ENCODE measurements around the gene TULP1.
"Not testable (repeated sequence)": the region's sequence is repeated elsewhere in the genome, so short reads cannot be mapped to it uniquely, and the experiment has no call there.

The TULP1 gene

GRCh38 chr6:35512740-35513139 lies at the start of gene TULP1:
Gene TULP1 (minus strand): TSS chr6:35512896. CDS start chr6:35512858, 38 bp downstream.
- no peak for DNase-seq (ENCODE audit: low read depth in 3 of 3)

DNA sequence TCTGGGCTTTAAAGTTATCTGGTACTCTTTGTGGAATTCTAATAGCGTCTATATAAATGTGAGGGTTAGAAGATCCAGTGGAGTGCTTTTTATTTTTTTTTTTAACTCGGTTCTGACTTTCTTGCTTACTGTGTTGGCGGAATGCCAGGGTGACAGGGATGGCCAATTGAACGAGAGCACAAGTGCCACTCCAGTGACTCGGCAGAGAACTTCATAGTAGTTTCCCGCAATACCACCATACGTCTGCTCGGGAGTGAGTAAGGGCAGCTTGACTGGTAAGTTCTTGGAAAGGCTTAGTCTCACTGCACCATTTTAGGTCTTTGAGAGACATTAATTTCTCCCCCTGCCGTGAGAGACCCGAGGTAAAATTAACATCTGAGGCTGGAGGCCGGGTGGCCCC lies 49.4 kb upstream of the TULP1 start:
- DNase-seq (ENCODE audit: low read depth in 3 of 3) = no peak

- no peak for DNase-seq (ENCODE audit: low read depth in 3 of 3)
These were observed 48.4 kb upstream of the TULP1 start for GRCh38 chr6:35561113-35561512.

- DNase-seq (ENCODE audit: low read depth in 3 of 3) = no peak
These were observed 45.9 kb upstream of the TULP1 start for GRCh38 chr6:35558571-35558970.

- DNase-seq (ENCODE audit: low read depth in 3 of 3) = no peak
These were observed 44.5 kb upstream of the TULP1 start for GRCh38 chr6:35557239-35557638.

DNA sequence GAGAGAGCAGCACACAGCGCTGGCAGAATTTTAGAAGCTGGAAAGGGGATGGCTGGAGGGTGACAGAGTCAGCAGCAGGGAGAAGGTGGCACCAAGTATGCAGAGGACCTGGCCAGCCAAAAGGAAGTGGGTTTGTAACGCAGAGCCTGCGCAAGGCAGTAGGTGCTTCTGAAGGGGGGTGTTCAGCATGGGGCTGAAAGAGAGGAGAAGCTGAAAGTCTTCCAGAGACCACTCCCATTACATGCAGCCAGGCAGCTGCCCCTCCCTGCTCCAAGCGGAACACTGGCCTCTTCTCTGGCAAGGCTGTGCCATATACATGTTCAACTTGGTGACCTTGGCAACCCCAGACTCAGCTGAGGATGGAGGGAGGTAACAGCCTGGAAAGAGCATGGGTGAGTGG lies 42.1 kb upstream of the TULP1 start:
- DNase-seq (ENCODE audit: low read depth in 3 of 3) = no peak

DNA sequence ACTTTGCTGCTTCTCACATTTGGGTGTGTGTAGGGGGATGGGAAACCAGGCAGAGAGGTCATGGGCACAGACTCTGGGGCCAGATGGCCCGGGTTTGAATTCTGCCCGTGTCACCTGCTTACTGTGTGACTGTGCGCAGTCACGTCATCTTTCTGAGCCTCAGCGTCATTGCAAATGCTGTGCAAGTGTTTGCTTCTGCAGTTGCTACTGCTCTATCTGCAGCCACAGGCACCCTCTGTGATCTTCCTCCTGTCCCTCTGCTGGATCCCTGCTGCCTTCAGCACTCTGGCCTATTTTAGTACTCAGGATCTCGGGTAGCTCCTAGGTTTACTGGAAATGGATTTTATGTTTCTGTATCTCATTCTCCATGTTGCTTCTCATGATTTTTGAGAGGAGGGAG lies 40.6 kb upstream of the TULP1 start:
- no peak for DNase-seq (ENCODE audit: low read depth in 3 of 3)

DNA sequence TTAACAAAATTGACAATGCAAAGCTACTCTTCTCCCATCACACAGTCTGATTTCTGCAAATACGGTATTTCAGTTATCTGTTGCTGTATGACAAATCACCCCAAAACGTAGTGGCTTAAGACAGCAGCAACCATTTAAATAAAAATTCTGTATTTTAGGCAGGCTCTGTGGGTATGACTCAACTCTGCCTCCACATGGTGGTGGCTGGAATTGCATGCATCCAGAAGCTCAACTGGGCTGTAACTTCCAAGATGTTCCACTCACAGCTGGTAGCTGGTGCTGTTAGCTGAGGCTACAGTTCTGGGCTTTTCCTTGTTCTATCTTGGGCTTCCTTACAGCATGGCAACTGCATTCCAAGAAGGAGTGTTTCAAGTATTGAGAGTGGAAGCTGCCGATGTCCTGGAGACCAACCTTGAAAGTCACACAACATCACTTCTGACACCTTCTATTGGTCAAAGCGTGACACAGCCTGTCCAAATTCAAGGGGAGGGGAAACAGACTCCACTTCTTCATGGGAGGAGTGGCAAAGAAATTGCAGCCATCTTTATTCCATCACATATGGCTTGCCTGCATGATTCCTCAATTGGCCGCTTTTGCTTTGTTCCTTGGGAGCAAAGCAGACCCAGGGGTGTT lies 39.7 kb upstream of the TULP1 start:
- DNase-seq (ENCODE audit: low read depth in 3 of 3) = peak; percentile 44 to 53 (median 46)

GRCh38 chr6:35550437-35550836 lies 37.7 kb upstream of the TULP1 start:
- DNase-seq (ENCODE audit: low read depth in 3 of 3) = no peak

- no peak for DNase-seq (ENCODE audit: low read depth in 3 of 3)
These were observed 35.0 kb upstream of the TULP1 start for GRCh38 chr6:35547676-35548075.

DNA sequence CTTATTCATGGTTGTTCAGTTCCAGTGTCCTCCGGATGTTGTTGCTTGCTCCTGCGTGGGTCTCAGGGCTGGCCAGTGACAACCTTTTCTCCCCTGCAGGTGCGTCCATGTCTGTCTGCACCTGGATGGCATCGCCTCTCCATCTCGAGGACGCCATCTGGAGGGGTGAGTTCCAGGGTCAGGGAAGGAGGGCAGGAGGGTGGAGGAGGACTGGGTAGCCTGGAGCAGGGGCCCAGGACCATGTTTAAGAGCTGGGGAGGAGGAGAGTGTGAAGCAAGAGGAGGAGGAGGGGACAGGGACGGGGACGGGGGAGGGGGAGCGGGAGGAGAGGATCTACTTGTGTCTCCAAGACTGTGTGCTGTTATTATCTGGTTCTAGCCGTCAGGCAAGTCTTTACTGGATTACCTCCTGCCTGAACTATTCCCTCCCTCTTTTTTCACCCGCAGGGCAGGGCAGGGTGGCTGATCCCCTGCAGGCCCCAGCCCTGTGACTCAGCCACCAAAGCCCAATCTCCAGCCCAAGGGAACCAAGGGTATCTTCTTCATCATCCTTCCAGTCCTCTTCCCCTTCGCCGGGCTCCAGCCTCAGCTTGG lies 32.2 kb upstream of the TULP1 start:
- DNase-seq (ENCODE audit: low read depth in 3 of 3) = no peak

- no peak for DNase-seq (ENCODE audit: low read depth in 3 of 3)
These were observed 30.9 kb upstream of the TULP1 start for GRCh38 chr6:35543459-35544193.

DNA sequence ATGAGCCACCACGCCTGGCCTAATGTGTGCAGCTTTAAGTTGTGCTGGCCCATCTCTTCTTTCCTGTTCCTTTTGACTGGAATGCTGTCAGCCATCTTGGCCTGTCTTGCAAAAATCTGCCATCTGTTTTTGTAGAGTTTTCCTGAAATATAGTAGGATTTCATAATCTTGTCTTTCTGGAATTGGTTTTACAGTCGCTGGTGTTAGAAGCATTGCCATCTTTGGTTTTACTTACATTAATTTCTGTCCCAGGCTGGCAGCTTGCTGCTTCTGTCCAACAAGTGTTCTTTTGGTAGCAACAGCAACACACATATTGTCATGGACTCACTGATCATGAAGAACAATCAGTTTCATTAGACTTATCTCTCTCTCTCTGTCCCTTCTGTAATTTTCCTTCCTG lies 29.1 kb upstream of the TULP1 start:
- no peak for DNase-seq (ENCODE audit: low read depth in 3 of 3)

DNA sequence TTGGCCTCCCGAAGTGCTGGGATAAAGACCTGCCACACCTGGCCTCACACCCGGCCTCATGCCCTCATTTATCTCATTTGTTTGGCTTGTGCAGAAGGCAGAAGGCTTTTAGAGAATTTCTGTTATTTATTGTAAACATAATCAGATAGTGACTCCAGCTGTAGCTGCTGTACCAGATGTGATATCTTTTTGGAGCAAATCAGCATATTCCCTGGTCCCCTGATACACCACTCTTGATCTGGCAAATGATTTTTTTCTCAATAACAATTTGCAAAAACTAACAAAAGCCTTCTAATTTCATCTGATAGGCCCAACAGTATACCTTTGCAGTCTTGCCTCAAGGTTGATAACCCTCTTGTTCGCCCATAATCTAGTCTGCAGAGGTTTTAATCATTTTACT lies 26.5 kb upstream of the TULP1 start:
- DNase-seq (ENCODE audit: low read depth in 3 of 3) = no peak

- DNase-seq (ENCODE audit: low read depth in 3 of 3) = not testable (repeated sequence)
These were observed 23.2 kb upstream of the TULP1 start for GRCh38 chr6:35535847-35536246.

DNA sequence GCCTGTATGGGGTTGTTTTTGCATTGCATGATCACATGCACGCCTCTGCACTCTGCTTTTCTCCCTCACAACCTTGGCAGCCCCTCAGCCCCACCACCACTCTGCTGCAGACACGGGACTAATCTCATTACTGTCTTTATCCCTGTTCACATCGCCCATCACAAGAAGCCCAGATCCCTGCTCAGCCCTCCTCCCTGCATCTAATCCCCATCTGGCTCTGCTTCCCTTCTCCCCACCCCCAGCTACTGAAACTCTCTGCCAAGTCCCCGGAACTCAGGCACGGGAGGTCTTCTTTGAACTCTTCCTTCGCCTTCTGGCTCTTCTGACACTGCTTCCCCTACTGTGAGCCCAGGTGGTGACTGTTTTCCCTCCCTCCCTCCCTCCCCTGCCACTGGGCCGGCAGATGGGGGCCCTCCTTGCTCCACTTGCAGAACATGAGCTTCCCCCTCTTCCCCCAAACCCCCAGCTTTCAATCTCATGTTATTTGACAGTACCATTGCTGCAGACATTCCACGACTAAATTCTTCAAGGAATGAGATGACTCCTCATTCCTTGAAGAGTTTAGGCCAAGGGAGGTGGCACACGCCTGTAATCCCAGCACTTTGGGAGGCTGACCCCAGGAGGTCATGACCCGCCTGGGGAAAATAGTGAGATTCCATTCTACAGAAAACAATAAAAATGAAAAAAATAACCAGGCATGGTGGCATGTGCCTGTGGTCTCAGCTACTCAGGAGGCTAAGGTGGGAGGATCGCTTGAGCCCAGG lies 21.9 kb upstream of the TULP1 start:
- DNase-seq (ENCODE audit: low read depth in 3 of 3) = no peak

DNA sequence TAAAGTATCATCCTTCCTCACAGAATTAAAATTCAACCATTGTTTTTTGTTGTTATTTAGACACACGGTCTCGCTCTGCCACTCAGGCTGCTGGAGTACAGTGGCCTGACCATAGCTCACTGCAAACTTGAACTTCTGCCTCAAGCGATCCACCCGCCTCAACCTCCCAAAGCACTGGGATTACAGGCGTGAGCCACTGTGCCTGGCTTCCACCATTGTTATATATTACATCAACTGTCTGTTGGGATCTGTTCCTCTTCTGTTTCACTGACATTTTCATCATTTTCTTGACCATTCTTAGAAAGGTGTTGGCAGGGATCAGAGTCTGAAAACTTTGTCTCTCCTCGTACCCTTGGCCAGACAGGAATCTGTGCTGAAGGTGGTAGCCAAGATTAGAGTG lies 21.3 kb upstream of the TULP1 start:
- no peak for DNase-seq (ENCODE audit: low read depth in 3 of 3)

GRCh38 chr6:35532126-35532525 lies 19.4 kb upstream of the TULP1 start:
- DNase-seq (ENCODE audit: low read depth in 3 of 3) = no peak

- DNase-seq (ENCODE audit: low read depth in 3 of 3) = no peak
These were observed 11.8 kb upstream of the TULP1 start for GRCh38 chr6:35524380-35525020.

DNA sequence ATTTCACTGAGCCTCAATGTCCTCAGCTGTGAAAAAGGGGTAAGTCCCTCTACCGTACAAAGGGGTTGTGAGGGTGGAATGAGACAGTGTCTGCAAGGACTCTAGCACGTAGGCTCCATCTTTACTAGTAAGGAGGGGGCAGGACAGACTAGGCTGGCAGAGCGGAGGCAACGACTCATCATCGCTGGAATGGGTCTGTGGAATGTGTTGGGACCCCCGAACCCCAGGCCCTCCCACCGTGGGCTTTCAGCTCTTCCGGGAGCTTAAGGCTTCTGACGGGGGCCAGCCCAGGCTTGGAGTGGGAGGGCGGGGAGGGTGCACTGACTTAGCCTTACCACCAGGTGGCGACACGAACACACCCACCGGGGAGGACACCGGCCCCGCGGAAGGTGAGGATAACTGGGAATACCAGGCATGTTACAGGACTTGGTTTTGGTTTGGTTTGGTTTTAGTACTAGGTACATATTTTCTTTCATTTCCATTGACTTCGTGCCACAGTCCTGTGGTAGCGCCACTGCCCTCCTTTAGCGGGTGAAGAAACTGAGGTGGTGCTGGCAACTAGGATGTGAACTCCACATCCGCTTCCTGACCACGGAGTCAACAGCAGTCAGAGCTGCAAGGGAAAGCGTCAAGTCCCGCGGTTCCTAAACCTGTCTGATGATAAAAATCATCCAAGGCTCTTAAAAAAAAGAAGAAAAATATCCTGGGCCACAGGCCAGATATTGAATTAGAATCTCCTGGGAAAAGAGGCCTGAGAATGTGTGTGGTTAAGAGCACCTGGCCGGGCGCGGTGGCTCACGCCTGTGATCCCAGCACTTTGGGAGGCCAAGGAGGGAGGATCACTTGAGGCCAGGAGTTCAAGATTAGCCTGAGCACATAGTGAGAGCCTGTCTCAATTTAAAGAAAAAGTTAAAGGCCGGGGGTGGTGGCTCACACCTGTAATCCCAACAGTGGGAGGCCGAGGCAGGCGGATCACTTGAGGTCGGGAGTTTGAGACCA lies 10.3 kb upstream of the TULP1 start:
- DNase-seq (ENCODE audit: low read depth in 3 of 3) = peak; percentile 55 to 74 (median 73)

DNA sequence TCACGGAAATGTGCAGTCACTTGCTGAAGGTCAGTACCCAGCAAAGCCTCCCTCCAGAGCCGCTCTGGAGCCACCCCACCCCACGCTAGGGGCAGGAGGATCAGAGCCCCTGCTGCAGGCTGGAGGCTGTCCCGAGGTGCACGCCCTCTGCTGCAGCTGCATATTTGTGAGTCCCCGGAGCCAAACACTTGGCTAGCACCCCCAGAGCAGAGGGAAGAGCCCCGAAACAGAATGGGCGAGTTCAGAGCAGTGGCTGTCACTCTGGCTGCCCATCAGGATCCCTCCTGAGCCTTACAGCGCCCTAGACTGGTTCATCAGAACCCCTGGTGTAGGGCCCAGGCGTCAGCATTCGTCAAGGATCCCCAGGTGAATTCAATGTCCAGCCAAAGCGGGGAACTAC lies 9.5 kb upstream of the TULP1 start:
- DNase-seq (ENCODE audit: low read depth in 3 of 3) = no peak
